Astrocyte of the spinal cord (primary cell): ENCODE measurements around the gene AKR1B15.

Experiments
- DNase-seq: peaks from one replicate; pipeline ENCODE4 v3.0.0; 2011; ENCODE audit warnings: low read depth, low spot score
- H3K4me3 ChIP-seq: 2 replicates; pipeline ENCODE4 v1.5.1; 2011; ENCODE audit warnings: low read depth, mild to moderate bottlenecking, low read length, moderate library complexity
- in situ Hi-C: cut with HindIII; loops from 2 replicates; pipeline ENCODE4 v1.10.0; 2017; ENCODE audit warnings: low sequenced_read_pairs
- TF ChIP-seq, protein P1 (sequence below): IDR thresholded peaks from 2 replicates; pipeline ENCODE4 v1.5.1; 2012; ENCODE audit warnings: low read depth, mild to moderate bottlenecking, low read length, inconsistent platforms

The AKR1B15 gene

DNA sequence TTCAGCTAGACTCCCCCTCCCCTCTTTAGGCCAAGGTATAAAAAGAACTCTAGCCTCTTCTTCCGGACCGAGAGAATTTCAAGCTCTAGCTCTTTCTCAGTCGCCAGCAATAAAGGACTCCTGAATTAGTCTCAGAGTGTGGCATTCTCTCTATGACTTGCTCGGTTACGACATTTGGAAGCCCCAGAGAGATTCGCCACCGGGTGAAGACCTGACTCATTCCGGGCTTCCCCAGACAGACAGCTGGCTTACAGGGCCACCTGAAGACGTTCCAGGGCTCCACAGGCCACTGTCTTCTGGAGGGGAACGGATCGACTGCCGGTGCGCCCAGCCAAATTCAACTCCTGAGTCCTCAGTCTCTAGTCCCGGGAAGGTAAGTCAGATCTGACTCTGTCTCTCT lies at the start of gene AKR1B15:
TSS of gene AKR1B15 (plus strand) at position 234 of the 400 bp plus-strand sequence. CDS start 15,510 bp downstream, outside the sequence.
- no peak for DNase-seq
- TF ChIP-seq, protein P1, sequence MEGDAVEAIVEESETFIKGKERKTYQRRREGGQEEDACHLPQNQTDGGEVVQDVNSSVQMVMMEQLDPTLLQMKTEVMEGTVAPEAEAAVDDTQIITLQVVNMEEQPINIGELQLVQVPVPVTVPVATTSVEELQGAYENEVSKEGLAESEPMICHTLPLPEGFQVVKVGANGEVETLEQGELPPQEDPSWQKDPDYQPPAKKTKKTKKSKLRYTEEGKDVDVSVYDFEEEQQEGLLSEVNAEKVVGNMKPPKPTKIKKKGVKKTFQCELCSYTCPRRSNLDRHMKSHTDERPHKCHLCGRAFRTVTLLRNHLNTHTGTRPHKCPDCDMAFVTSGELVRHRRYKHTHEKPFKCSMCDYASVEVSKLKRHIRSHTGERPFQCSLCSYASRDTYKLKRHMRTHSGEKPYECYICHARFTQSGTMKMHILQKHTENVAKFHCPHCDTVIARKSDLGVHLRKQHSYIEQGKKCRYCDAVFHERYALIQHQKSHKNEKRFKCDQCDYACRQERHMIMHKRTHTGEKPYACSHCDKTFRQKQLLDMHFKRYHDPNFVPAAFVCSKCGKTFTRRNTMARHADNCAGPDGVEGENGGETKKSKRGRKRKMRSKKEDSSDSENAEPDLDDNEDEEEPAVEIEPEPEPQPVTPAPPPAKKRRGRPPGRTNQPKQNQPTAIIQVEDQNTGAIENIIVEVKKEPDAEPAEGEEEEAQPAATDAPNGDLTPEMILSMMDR: no peak
- in situ Hi-C loops: no loop called here
- peak within 1 kb of the TSS; percentile 48 for H3K4me3 ChIP-seq

DNA sequence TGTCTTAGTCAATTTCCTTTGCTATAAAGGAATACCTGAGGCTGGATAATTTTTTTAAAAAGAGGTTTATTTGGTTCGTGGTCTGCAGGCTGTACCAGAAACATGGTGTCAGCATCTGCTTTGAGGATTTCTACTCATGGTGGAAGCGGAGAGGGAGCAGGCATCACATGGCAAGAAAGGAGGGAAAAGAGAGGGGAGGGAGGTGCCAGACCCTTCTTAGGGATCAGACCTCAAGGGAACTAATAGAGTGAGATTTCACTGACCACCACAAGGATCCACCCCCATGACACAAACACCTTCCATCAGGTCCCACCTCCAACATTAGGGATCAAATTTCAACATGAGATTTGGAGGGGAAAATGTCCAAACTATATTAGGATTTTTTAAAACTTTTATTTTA lies 48.5 kb upstream of the AKR1B15 start:
- TF ChIP-seq, protein P1: no peak
- DNase-seq: no peak
- in situ Hi-C loops: no loop called here
- H3K4me3 ChIP-seq: no peak overlapping the region

DNA sequence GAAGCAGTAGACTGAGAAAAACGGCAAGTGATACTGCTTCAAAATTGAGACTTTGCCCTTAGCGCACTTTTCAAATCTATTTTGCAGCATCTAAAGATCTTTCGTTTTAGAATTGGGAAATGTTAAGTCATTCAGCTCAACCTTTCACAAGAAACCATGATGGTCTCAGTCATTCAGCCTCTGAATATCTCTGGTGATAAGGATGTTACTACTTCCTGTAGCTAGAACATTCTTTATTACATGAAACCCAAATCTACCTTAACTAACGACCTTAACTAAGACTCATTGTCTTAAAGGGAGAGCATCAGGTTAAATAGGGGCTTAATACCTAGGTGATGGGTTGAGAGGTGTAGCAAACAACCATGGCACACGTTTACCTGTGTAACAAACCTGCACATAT lies 47.9 kb upstream of the AKR1B15 start:
- H3K4me3 ChIP-seq: no peak overlapping the region
- DNase-seq: no peak
- TF ChIP-seq, protein P1: no peak
- in situ Hi-C loops: no loop called here

DNA sequence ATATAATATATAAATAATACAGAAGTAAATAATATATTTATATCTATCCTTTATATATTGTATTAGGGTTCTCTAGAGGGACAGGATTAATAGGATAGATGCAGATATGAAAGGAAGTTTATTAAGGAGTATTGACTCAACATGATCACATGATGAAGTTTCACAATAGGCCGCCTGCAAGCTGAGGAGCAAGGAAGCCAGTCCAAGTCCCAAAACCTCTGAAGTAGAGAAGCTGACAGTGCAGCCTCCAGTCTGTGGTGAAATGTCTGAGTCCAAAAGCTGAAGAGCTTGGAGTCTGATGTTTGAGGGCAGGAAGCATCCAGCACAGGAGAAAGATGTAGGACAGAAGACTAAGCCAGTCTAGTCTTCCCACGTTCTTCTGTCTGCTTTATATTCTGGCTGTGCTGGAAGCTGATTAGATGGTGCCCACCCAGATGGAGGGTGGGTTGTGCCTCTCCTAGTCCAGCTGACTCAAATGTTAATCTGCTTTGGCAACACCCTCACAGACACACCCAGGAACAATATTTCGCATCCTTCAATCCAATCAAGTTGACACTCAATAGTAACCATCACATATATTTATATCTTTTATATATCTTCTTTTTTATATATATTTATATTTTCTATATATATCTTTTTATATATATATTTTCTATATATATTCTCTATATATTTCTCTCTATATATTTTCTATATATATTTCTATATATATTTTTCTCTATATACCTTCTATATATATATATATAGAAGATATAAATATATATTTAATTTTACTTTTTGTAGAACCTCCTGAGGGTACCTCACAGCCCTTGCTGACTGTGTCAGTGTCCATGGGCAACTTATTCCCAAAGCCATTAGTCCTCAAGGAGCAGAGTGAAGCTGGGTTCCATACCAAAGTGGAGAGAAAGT lies 46.2 kb upstream of the AKR1B15 start:
- in situ Hi-C loops: no loop called here
- TF ChIP-seq, protein P1: no peak
- no peak overlapping the region for H3K4me3 ChIP-seq
- DNase-seq: no peak

DNA sequence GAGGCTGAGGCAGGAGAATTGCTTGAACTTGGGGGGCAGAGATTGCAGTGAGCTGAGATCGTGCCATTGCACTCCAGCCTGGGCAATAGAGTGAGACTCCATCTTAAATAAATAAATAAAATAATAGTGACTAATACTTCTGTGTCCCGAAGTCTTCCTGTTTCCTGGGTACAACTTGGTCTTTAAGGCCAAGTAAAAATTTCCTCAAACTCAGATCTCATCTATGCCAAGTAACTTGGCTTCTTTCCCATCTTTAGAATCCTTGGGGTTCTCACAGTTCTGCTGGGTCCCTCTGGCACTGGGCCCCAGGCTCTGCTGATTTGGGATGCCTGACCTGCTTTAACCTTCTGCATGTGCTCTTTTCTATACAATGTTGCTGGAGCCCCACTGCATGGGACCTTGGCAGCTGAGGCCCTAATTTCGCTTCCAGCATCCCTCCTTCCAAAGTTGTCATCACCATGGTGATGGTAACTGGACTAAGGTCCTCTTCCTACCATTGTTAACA lies 44.2 kb upstream of the AKR1B15 start:
- DNase-seq: no peak
- no peak overlapping the region for H3K4me3 ChIP-seq
- in situ Hi-C loops: no loop called here
- TF ChIP-seq, protein P1: no peak

DNA sequence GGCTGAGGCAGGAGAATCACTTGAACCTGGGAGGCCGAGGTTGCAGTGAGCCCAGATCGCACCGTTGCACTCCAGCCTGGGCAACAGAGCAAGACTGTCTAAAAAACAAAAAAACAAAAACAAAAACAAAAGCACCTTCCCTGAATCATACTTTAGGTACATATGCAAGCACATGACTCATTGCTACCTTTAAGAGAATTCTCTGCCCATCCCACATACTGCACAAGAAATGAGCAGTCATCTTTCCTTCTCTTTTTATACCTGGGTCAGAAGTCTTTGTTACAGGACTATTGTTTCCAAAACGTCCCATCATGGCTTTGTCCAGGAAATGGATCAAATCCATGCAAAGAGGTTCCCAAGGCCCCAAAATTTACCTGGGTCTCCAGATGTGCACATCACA lies 43.1 kb upstream of the AKR1B15 start:
- in situ Hi-C loops: no loop called here
- H3K4me3 ChIP-seq: no peak overlapping the region
- TF ChIP-seq, protein P1: no peak
- no peak for DNase-seq
